Mesenteric fat pad (tissue), 1 donor: Measurements from ENCODE around the gene CHCHD6. TPM values are rescaled to one million over a fixed set of nuclear protein-coding genes. Genes with fewer than 3 reads are reported as not detected.

Experiments used
- DNase-seq: peaks from one replicate; pipeline ENCODE4 v3.0.0-alpha.2; 2020; ENCODE audit warnings: low spot score
- total RNA-seq: library from RNA; stranded (reverse); fragmentation: NEBNext Ultra II Directional; extraction: Animal tissue kit (Norgen Biotek cat#: 25700); gene quantifications from one replicate; pipeline ENCODE4 v1.2.1, GENCODE V29; 2021
- donor health status: DM: yes; HTN: yes; CAD: no.

The CHCHD6 gene
- total RNA-seq, 1 donor from 2014 or later = 10.9 TPM

- no peak for DNase-seq
Measured at GRCh38 chr3:126917232-126917804, 213.3 kb downstream of the CHCHD6 start.

DNA sequence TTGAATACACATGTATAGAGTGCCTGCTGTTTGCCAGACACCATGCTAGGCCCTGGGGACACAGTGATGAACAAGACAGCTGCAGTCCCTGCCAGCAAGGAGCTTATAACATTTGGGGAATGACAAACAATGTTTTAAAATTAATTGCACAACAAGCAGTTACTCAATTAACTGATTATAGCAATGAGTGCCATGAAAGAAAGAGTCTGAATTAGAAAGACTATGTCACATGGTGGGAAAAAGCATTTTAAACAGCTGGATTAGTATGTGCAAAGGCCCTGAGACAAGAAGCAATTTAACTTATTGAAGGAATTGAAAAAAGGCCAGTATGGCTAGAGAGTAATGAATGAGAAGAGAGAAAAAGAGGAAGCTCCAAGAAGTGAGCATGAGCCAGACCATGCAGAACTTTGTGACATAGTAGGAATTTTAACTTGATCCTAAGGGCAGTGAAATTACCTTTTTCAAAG lies 214.3 kb downstream of the CHCHD6 start:
- DNase-seq = no peak

DNA sequence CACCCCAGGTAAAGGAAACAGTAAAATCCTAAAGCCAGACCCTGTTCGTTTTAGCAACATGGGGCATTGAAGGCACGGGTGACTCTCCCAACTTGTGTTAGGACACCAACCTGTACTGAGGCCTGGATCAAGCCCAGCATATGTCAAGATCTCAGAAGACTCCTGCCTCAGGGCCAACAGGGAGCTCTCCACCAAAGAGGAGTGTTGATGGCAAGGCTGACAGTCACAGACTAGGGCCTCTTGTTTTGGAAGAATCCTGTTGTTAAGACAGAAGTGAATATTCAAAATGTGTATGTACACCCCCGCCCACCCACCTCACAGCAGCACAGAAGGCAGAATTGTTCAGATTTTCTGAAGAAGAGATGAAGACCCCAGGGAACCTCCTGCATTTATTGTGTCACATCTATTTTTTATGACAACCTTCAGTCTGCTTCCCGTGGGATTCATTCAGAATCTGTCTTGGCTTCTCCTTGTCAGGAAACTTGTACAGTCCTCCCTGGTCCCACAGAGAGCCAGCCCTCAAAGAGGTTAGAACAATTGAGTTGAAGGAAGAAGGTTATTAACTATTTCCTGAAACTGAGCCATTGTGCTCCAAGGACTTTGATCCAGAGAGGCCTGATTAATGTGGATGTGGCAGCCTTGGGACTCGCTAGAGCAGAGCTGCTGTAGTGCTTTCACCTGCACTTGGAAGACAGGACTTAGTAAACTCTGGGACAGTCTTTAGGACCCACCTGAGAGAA lies 217.2 kb downstream of the CHCHD6 start:
- DNase-seq = no peak

- no peak for DNase-seq
Measured at GRCh38 chr3:126922466-126922865, 218.4 kb downstream of the CHCHD6 start.

DNA sequence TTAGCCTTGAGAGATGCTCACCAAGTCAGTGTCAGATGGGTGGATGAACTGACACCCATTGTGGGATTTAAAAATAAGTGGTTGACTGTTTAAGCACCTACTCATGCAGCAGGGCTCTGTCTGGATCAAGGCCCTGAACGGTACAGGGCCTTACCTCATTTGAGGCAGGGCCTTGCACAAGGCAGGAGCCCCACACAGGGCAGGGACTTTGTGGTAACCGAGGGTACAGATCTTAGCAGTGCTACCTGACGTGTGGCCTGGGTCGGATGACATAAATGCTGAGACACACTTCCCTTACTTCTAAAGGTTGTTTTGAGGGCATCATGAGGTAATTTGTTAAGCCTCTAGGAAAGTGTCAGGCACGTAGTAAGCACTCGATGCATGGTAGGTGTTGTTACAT lies 219.4 kb downstream of the CHCHD6 start:
- no peak for DNase-seq

DNA sequence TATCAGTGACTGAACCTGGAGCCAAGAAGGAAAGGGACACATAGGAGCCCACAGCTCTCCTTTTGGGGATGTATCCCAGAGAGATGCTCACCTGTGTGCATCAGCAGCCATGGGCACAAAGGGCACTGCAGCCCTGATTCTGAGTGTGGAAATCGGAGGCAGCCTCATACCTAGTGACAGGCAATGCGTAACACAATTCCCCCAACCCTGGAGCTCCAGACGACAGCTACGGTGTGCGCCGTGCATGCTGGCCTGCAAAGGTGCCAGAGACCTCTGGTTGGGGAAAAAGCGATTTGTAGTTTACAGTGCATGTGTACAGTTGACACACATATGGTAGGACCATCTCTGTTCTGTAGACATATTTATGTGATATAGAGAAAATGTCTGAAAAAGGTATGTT lies 219.9 kb downstream of the CHCHD6 start:
- DNase-seq = no peak

GRCh38 chr3:126924458-126924857 lies 220.4 kb downstream of the CHCHD6 start:
- no peak for DNase-seq

DNA sequence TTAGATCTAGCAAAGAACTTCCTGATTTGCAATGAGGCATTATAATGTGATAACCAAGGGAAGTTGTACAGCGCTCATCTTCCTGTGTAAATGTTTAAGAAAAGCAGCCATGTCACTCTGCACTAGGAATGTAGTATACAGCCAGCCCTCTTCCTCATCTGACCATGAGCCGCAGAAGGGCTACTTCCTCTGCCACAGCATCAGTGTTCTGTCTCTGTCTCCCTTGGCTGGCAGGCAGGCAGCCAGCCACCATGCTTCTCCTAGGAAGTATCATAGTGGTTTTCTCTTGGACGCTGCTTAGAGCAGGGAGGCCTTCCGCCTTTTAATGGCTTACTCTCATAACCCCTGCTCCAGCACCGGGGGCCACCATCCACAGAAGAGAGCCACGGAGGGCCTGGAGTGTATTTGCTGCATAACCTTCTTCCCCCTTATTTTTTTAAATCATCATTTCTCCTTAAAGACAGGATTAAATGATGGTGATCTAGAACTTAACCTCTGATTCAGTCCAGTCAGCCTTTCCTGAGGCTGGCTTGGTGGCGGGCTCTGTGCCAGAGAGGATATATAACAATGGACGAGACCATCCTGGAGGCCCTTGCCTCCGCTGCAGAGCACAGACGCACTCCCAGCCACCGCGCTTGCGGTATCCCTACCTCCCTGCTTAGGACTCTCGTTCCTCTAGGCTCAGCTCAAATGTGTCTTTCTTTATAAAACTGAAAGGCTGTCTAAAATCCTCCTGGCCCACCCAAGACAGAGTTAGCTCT lies 221.6 kb downstream of the CHCHD6 start:
- DNase-seq = no peak

GRCh38 chr3:126926684-126927400 lies 222.8 kb downstream of the CHCHD6 start:
- no peak for DNase-seq

DNA sequence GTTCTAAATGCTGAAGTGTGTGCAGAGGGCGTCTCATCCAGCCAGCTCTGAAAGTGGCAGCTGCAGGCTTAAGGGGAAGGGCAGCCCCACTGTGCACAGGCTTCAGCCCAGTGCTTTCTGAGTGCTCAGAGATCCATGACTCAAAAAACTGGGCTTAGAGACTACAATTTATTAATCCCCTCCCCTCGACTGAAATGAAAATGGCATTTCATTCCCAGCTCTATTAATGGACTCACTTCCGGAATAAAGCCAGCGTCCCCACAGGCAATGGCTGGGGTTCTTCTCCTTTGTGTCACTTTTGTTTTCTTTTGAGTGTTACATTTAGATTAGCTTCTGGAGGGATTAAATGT lies 223.3 kb downstream of the CHCHD6 start:
- DNase-seq = no peak

- DNase-seq = no peak
Measured at GRCh38 chr3:126927846-126928245, 223.8 kb downstream of the CHCHD6 start.

DNA sequence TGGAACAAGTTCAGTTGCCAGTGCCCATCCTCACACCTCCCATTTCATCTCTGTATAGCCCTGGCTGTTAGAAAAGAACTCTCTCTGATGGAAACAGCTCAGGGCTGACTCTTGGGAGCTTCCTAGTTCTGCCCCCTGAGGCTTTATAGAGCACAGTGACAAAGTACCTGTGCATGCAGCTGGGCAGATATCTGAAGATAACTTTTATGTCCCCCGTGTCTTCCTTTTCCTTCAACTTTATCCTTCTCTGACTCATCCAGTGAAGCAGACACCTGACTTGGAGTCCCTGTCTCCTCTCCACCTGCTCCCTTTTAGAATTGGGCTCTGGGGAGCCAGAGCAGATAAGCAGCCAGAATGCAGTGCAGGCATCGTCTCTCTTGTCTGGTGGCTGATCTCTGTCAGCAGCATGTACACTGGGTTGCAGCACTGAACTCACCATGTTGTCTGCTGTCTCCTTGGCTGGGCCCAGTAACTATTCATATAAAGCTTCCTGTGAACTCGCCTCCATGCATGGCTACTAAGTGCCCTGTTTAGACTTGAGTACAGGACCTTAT lies 225.0 kb downstream of the CHCHD6 start:
- no peak for DNase-seq

DNA sequence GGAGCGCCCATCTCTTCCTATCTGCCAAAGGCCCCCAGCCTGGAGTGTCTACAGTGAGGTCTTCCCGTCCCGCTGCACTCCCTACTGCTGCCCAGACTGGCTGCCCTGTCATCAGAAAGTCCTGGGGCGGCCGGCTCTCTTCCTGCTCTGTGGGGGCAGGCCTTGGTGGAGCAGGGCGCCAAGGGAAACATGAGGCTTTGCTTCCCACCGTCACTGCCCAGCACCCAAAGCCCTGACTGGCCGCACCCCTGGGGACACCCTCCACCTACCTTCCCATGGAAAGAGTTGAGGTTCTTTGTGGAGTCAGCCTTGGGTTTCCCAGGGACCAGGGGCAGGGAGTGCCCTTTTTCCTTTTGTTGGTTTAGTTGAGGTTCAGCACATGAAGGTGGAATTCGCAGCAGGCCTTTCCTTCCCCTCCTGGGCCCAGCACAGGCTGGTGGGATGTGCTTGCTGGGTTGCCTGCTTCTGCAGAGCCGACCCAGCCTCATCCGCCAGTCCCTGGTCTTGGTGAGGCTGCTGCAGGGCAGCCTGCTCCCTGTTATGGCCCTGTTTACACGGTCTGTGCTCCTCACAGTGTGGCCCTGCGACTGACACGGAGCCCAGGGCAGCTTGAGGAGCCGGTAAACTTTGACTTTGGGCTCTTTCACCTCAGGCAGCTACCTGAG lies 227.0 kb downstream of the CHCHD6 start:
- no peak for DNase-seq

DNA sequence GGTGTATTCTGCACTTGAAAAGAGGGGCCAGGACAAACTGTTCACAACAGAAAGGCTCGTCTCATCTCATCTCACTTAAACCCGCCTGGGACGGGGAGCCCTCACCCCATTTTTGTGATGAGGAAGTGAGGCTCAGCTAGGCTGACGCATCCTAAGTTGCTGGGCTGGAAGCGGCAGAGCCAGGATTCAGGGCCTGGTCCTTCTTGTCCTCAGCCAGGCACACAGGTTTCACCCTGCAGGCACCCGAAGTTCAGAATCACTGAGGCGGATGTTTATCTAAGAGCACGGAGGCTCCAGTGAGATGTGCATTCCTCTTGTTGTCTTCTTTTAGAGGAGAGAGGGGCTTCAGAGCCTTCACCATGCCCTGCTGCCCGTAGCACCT lies 227.8 kb downstream of the CHCHD6 start:
- no peak for DNase-seq

GRCh38 chr3:126932188-126932931 lies 228.3 kb downstream of the CHCHD6 start:
- no peak for DNase-seq

DNA sequence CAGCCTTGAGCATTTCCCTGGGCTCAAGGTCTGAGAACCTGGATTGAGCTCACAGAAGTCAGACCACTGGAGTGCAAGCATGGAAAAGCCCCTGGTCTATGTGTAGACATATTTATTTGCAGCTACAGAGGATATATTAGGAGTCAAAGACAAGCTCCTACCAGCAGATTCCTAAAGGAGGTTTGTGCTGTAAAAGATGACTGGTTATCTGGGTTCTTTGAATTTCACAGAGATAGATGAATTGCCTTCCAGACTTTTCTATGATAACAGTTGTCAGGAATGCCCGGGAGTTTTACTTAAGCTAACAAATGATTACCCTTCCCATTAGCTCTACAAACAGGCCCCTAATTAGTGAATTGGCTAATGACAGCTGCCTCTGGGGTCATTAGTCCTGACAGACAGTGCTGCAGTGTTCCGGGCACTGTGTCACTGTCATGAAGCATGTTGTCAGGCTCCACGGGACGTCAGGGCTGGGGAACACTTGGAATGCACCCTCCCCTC lies 230.0 kb downstream of the CHCHD6 start:
- no peak for DNase-seq

- DNase-seq = no peak
Measured at GRCh38 chr3:126934991-126935390, 231.0 kb downstream of the CHCHD6 start.

DNA sequence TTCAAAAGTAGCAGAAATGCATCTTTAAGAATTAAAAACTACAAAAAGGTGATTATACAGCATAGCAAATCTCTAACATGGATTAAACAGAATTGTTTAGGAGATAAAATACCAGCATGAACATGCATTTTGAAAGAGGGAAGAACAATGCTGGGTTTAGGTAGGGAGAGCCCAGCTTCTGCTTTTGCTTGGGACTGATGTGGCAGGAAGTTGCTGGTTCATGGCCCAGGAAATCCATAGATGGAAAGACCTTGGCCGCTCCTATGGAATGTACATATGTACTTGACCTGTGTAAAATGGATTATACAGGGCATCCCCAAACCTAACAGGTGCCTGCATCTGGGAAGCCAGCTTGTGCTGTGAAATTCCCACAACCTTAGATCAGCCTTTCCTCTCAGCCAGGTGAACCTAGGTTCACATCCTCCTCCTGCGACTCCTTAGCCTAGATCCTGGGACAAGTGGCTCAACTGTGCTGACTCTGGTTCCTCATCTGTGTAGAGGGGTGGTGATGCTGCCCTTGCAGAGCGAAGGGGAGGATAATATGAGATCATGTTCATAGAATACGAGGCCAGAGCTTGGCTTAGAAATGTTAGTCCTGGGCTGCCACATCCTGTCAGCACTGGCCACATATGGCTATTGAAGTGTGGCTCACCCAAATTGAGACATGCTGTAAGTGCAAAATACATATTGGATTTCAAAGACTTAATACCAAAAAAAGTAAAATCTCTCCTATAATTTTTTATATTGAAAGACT lies 231.9 kb downstream of the CHCHD6 start:
- DNase-seq = no peak

DNA sequence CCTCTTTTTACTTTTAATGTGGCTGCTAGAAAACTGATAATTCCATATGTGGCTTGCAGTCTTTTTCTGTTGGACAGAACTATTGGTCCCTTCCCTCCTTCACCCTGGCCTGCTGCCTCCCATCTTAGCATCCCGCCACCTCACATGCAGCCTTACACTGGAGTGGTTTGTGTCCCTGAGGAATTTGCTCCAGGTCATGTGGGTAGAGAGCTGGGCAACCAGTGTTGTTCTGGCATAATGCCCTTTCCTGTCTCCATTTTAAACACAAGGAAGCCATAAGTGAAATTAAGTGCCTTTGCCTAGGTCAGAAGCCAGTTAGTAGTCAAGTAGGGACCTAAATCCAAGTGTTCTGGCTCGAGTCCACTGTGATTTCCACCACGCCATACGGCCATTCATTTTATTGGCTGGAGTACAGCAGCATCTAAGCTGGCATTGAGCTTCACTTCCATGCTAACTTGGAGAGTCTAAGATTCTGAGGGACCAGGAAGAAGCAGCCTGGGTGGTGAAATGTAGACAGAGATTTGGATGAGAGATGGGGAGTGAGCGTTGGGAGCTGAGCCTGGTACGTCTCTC lies 232.9 kb downstream of the CHCHD6 start:
- DNase-seq = no peak
